Measurements from ENCODE around the gene KCNQ1.

KCNQ1 gene

GRCh38 chr11:2816941-2817421, 372.2 kb downstream of the KCNQ1 start:
- Histone ChIP-seq H3K27me3 (ENCODE audit: control insufficient read depth, insufficient read depth, low read length) (no peaks in the 10 kb centered on the region), H3K4me1 (ENCODE audit: control insufficient read depth, insufficient read depth, low read length) (peaks cover 14% of the 10 kb centered on the region), H3K9ac (ENCODE audit: low read length) (no peak overlapping the region), H3K27ac (ENCODE audit: low read depth, low read length) (peak overlapping the region; percentile 4), H3K4me3 (ENCODE audit: low read length) (no peak overlapping the region), H3K36me3 (ENCODE audit: control insufficient read depth, insufficient read depth, low read length) (no peaks in the 10 kb centered on the region)

- Histone ChIP-seq H3K9ac (ENCODE audit: low read length) (no peak overlapping the region), H3K4me3 (ENCODE audit: low read length) (no peak overlapping the region), H3K4me1 (ENCODE audit: control insufficient read depth, insufficient read depth, low read length) (peaks cover 10% of the 10 kb centered on the region), H3K27ac (ENCODE audit: low read depth, low read length) (peak overlapping the region; percentile 4), H3K27me3 (ENCODE audit: control insufficient read depth, insufficient read depth, low read length) (no peaks in the 10 kb centered on the region), H3K36me3 (ENCODE audit: control insufficient read depth, insufficient read depth, low read length) (no peaks in the 10 kb centered on the region)
These were observed 372.6 kb downstream of the KCNQ1 start for GRCh38 chr11:2817431-2817830.

- no peaks in the 10 kb centered on the region for H3K36me3 ChIP-seq (ENCODE audit: control insufficient read depth, insufficient read depth, low read length)
- H3K27ac ChIP-seq (ENCODE audit: low read depth, low read length) = no peak overlapping the region
- H3K27me3 ChIP-seq (ENCODE audit: control insufficient read depth, insufficient read depth, low read length) = no peaks in the 10 kb centered on the region
- peaks cover 9% of the 10 kb centered on the region for H3K4me1 ChIP-seq (ENCODE audit: control insufficient read depth, insufficient read depth, low read length)
- no peak overlapping the region for H3K9ac ChIP-seq (ENCODE audit: low read length)
- no peak overlapping the region for H3K4me3 ChIP-seq (ENCODE audit: low read length)
These were observed 373.2 kb downstream of the KCNQ1 start for GRCh38 chr11:2818021-2818420.

GRCh38 chr11:2818503-2818902, 373.7 kb downstream of the KCNQ1 start:
- no peak overlapping the region for H3K4me3 ChIP-seq (ENCODE audit: low read length)
- H3K36me3 ChIP-seq (ENCODE audit: control insufficient read depth, insufficient read depth, low read length) = no peaks in the 10 kb centered on the region
- H3K9ac ChIP-seq (ENCODE audit: low read length) = no peak overlapping the region
- H3K27ac ChIP-seq (ENCODE audit: low read depth, low read length) = no peak overlapping the region
- H3K4me1 ChIP-seq (ENCODE audit: control insufficient read depth, insufficient read depth, low read length) = peaks cover 9% of the 10 kb centered on the region
- no peaks in the 10 kb centered on the region for H3K27me3 ChIP-seq (ENCODE audit: control insufficient read depth, insufficient read depth, low read length)

GRCh38 chr11:2819316-2819715, 374.5 kb downstream of the KCNQ1 start:
- Histone ChIP-seq H3K27ac (ENCODE audit: low read depth, low read length) (no peak overlapping the region), H3K9ac (ENCODE audit: low read length) (no peak overlapping the region), H3K4me3 (ENCODE audit: low read length) (no peak overlapping the region), H3K36me3 (ENCODE audit: control insufficient read depth, insufficient read depth, low read length) (no peaks in the 10 kb centered on the region), H3K27me3 (ENCODE audit: control insufficient read depth, insufficient read depth, low read length) (no peaks in the 10 kb centered on the region), H3K4me1 (ENCODE audit: control insufficient read depth, insufficient read depth, low read length) (peaks cover 9% of the 10 kb centered on the region)

GRCh38 chr11:2820976-2821375, 376.2 kb downstream of the KCNQ1 start:
- Histone ChIP-seq H3K36me3 (ENCODE audit: control insufficient read depth, insufficient read depth, low read length) (no peaks in the 10 kb centered on the region), H3K9ac (ENCODE audit: low read length) (no peak overlapping the region), H3K27ac (ENCODE audit: low read depth, low read length) (no peak overlapping the region), H3K4me3 (ENCODE audit: low read length) (no peak overlapping the region), H3K4me1 (ENCODE audit: control insufficient read depth, insufficient read depth, low read length) (peaks cover 24% of the 10 kb centered on the region), H3K27me3 (ENCODE audit: control insufficient read depth, insufficient read depth, low read length) (no peaks in the 10 kb centered on the region)

GRCh38 chr11:2821891-2822290, 377.1 kb downstream of the KCNQ1 start:
- Histone ChIP-seq H3K27me3 (ENCODE audit: control insufficient read depth, insufficient read depth, low read length) (no peaks in the 10 kb centered on the region), H3K36me3 (ENCODE audit: control insufficient read depth, insufficient read depth, low read length) (no peaks in the 10 kb centered on the region), H3K27ac (ENCODE audit: low read depth, low read length) (no peak overlapping the region), H3K4me3 (ENCODE audit: low read length) (no peak overlapping the region), H3K4me1 (ENCODE audit: control insufficient read depth, insufficient read depth, low read length) (peaks cover 30% of the 10 kb centered on the region), H3K9ac (ENCODE audit: low read length) (no peak overlapping the region)

- no peak overlapping the region for H3K9ac ChIP-seq (ENCODE audit: low read length)
- H3K4me3 ChIP-seq (ENCODE audit: low read length) = no peak overlapping the region
- peaks cover 24% of the 10 kb centered on the region for H3K4me1 ChIP-seq (ENCODE audit: control insufficient read depth, insufficient read depth, low read length)
- no peaks in the 10 kb centered on the region for H3K36me3 ChIP-seq (ENCODE audit: control insufficient read depth, insufficient read depth, low read length)
- H3K27ac ChIP-seq (ENCODE audit: low read depth, low read length) = peak overlapping the region; percentile 88
- no peaks in the 10 kb centered on the region for H3K27me3 ChIP-seq (ENCODE audit: control insufficient read depth, insufficient read depth, low read length)
These were observed 380.0 kb downstream of the KCNQ1 start for GRCh38 chr11:2824851-2825250.

- H3K27ac ChIP-seq (ENCODE audit: low read depth, low read length) = peak overlapping the region; percentile 88
- H3K9ac ChIP-seq (ENCODE audit: low read length) = peak overlapping the region; percentile 69
- H3K4me3 ChIP-seq (ENCODE audit: low read length) = peak overlapping the region; percentile 39
These were observed 380.6 kb downstream of the KCNQ1 start for GRCh38 chr11:2825261-2825888.

GRCh38 chr11:2825889-2826678, 381.3 kb downstream of the KCNQ1 start:
- Histone ChIP-seq H3K9ac (ENCODE audit: low read length) (peak overlapping the region; percentile 69), H3K27me3 (ENCODE audit: control insufficient read depth, insufficient read depth, low read length) (no peaks in the 10 kb centered on the region), H3K4me1 (ENCODE audit: control insufficient read depth, insufficient read depth, low read length) (peaks cover 24% of the 10 kb centered on the region), H3K27ac (ENCODE audit: low read depth, low read length) (peak overlapping the region; percentile 88), H3K36me3 (ENCODE audit: control insufficient read depth, insufficient read depth, low read length) (no peaks in the 10 kb centered on the region), H3K4me3 (ENCODE audit: low read length) (peak overlapping the region; percentile 39)

More at GRCh38 chr11:2825261-2825888, 380.6 kb downstream of the KCNQ1 start:
- Histone ChIP-seq H3K4me1 (ENCODE audit: control insufficient read depth, insufficient read depth, low read length) (peaks cover 24% of the 10 kb centered on the region), H3K36me3 (ENCODE audit: control insufficient read depth, insufficient read depth, low read length) (no peaks in the 10 kb centered on the region), H3K27me3 (ENCODE audit: control insufficient read depth, insufficient read depth, low read length) (no peaks in the 10 kb centered on the region)

- Histone ChIP-seq H3K36me3 (ENCODE audit: control insufficient read depth, insufficient read depth, low read length) (no peaks in the 10 kb centered on the region), H3K27me3 (ENCODE audit: control insufficient read depth, insufficient read depth, low read length) (no peaks in the 10 kb centered on the region), H3K27ac (ENCODE audit: low read depth, low read length) (peak overlapping the region; percentile 88), H3K4me1 (ENCODE audit: control insufficient read depth, insufficient read depth, low read length) (peaks cover 24% of the 10 kb centered on the region), H3K4me3 (ENCODE audit: low read length) (no peak overlapping the region), H3K9ac (ENCODE audit: low read length) (peak overlapping the region; percentile 24)
These were observed 381.9 kb downstream of the KCNQ1 start for GRCh38 chr11:2826679-2827056.

- peak overlapping the region; percentile 88 for H3K27ac ChIP-seq (ENCODE audit: low read depth, low read length)
- peaks cover 24% of the 10 kb centered on the region for H3K4me1 ChIP-seq (ENCODE audit: control insufficient read depth, insufficient read depth, low read length)
- no peaks in the 10 kb centered on the region for H3K27me3 ChIP-seq (ENCODE audit: control insufficient read depth, insufficient read depth, low read length)
- H3K36me3 ChIP-seq (ENCODE audit: control insufficient read depth, insufficient read depth, low read length) = no peaks in the 10 kb centered on the region
- H3K4me3 ChIP-seq (ENCODE audit: low read length) = no peak overlapping the region
- no peak overlapping the region for H3K9ac ChIP-seq (ENCODE audit: low read length)
These were observed 382.4 kb downstream of the KCNQ1 start for GRCh38 chr11:2827256-2827655.
